GM12878 (cell line): ENCODE measurements around the gene DPPA2. TPM values are rescaled to one million over a fixed set of nuclear protein-coding genes. Genes with fewer than 3 reads are reported as not detected.

ENCODE experiments used
- ATAC-seq: fragments of 200-7000 bp; cut with Tn5 transposase; 3 replicates; pipeline ENCODE4 v1.9.1; 2020; ENCODE audit warnings: mild to moderate bottlenecking, moderate library complexity
- BruUV-seq: library from RNA; stranded (reverse); fragments of 400-500 nt; replicated peaks from 2 replicates; lab custom pipeline; 2021; lab: Mats Ljungman, UMichigan
- CTCF ChIA-PET: fragments of 300-600 bp; sonication (Branson Sonifier 250); formaldehyde crosslinking; extraction: SDS; loops from one replicate; lab custom pipeline; 2021; ENCODE audit warnings: inconsistent platforms; lab: Yijun Ruan, JAX
- POLR2A ChIA-PET: fragments of 350-600 bp; formaldehyde crosslinking; extraction: SDS; loops from one replicate; lab custom pipeline; 2021; ENCODE audit warnings: inconsistent platforms; lab: Charles Lee
- RAD21 ChIA-PET: fragments of 300-600 bp; sonication (Branson Sonifier 250); formaldehyde crosslinking; loops from one replicate; lab custom pipeline; 2023; ENCODE audit warnings: antibody characterized with exemption; ENCODE audit not compliant: unreplicated experiment; lab: Charles Lee
- SMC1A ChIA-PET: fragments of 300-600 bp; sonication (Branson Sonifier 250); formaldehyde crosslinking; loops from one replicate; lab custom pipeline; 2023; ENCODE audit not compliant: unreplicated experiment, uncharacterized antibody; lab: Charles Lee
- DNase-seq: peaks from one replicate; pipeline ENCODE4 v3.0.0-alpha.2; 2011; ENCODE audit warnings: low read depth, low spot score
- FAIRE-seq: peaks from 3 replicates; lab custom pipeline; 2011; peaks lifted over from hg19 to GRCh38; lab: Jason Lieb, UNC
- H2AFZ ChIP-seq: 2 replicates; pipeline ENCODE4 v1.6.0; 2011; ENCODE audit warnings: low read depth, low read length, control low read depth; ENCODE audit not compliant: control insufficient read depth
- H3K27ac ChIP-seq: 2 replicates; pipeline ENCODE4 v1.5.1; 2011; ENCODE audit warnings: control low read depth; ENCODE audit not compliant: control insufficient read depth, insufficient read depth
- H3K27me3 ChIP-seq, 2 experiments: replicated peaks in 1 of 2; 2 replicates each; pipeline versions ENCODE4 v1.6.0 to v1.6.1; 2011; ENCODE audit warnings: low read length in 1 of 2; ENCODE audit not compliant: control insufficient read depth in 2 of 2, insufficient read depth in 2 of 2
- H3K36me3 ChIP-seq, 2 experiments: 2 replicates each; pipeline ENCODE4 v1.5.1; 2011; ENCODE audit warnings: low read length in 1 of 2; ENCODE audit not compliant: control insufficient read depth in 2 of 2, insufficient read depth in 2 of 2
- H3K4me1 ChIP-seq: 2 replicates; pipeline ENCODE4 v1.6.1; 2011; ENCODE audit warnings: mild to moderate bottlenecking, low read length, moderate library complexity, mixed read lengths; ENCODE audit not compliant: control insufficient read depth, insufficient read depth
- H3K4me2 ChIP-seq: 2 replicates; pipeline ENCODE4 v1.6.0; 2011; ENCODE audit warnings: control low read depth; ENCODE audit not compliant: control insufficient read depth, insufficient read depth
- H3K4me3 ChIP-seq: fragments of 200-600 bp; sonication (generic); 2 replicates; pipeline ENCODE4 v1.5.1; 2016
- H3K79me2 ChIP-seq: 2 replicates; pipeline ENCODE4 v1.6.0; 2011; ENCODE audit warnings: low read length; ENCODE audit not compliant: control insufficient read depth, insufficient read depth
- H3K9ac ChIP-seq: 2 replicates; pipeline ENCODE4 v1.8.0; 2011; ENCODE audit warnings: low read length, control low read depth, mixed read lengths; ENCODE audit not compliant: control insufficient read depth, insufficient read depth
- H3K9me3 ChIP-seq: replicated peaks from 3 replicates; pipeline ENCODE4 v1.5.1; 2011; ENCODE audit warnings: mild to moderate bottlenecking, low read length; ENCODE audit not compliant: control insufficient read depth, insufficient read depth
- H4K20me1 ChIP-seq: 2 replicates; pipeline ENCODE4 v1.6.0; 2011; ENCODE audit not compliant: control insufficient read depth, insufficient read depth
- ATF3 ChIP-seq: IDR thresholded peaks from 2 replicates; pipeline ENCODE4 v1.6.1; 2011; ENCODE audit warnings: low read depth, mild to moderate bottlenecking, low read length, moderate library complexity, borderline replicate concordance; ENCODE audit errors: extremely low read depth
- CHD4 ChIP-seq: fragments of 200-600 bp; sonication (generic); IDR thresholded peaks from 2 replicates; pipeline ENCODE4 v1.6.1; 2016; ENCODE audit warnings: mild to moderate bottlenecking
- DPF2 ChIP-seq: fragments of 450-650 bp; IDR thresholded peaks from 2 replicates; pipeline ENCODE4 v1.6.1; 2017; ENCODE audit warnings: mild to moderate bottlenecking
- E2F4 ChIP-seq: IDR thresholded peaks from 2 replicates; pipeline ENCODE4 v1.6.1; 2012; ENCODE audit warnings: low read depth, low read length, improper control_type of control experiment
- FOS ChIP-seq: IDR thresholded peaks from 3 replicates; pipeline ENCODE4 v1.6.1; 2011; ENCODE audit warnings: borderline replicate concordance; ENCODE audit not compliant: insufficient read length; ENCODE audit errors: extremely low read depth
- HDAC2 ChIP-seq: fragments of 200-600 bp; sonication (generic); IDR thresholded peaks from 2 replicates; pipeline ENCODE4 v1.6.1; 2017
- IKZF2 ChIP-seq, 2 experiments: fragments of 450-650 bp; IDR thresholded peaks; 2 replicates each; pipeline ENCODE4 v1.6.1; 2017; ENCODE audit warnings: mild to moderate bottlenecking in 2 of 2, moderate library complexity in 2 of 2
- MEF2A ChIP-seq: IDR thresholded peaks from 2 replicates; pipeline ENCODE4 v1.6.1; 2011; ENCODE audit warnings: low read depth, mild to moderate bottlenecking, low read length, moderate library complexity; ENCODE audit not compliant: insufficient read depth
- MEF2B ChIP-seq: fragments of 450-650 bp; IDR thresholded peaks from 2 replicates; pipeline ENCODE4 v1.6.1; 2018; ENCODE audit warnings: mild to moderate bottlenecking, moderate library complexity; ENCODE audit not compliant: partially characterized antibody, poor library complexity, severe bottlenecking
- MYB ChIP-seq: fragments of 150-350 bp; IDR thresholded peaks from 2 replicates; pipeline ENCODE4 v1.6.1; 2014; ENCODE audit warnings: mild to moderate bottlenecking, low read depth, low read length, borderline replicate concordance
- MYC ChIP-seq: IDR thresholded peaks from 2 replicates; pipeline ENCODE4 v1.6.1; 2011; ENCODE audit warnings: mild to moderate bottlenecking, low read length, moderate library complexity, inconsistent platforms; ENCODE audit not compliant: insufficient read depth, insufficient replicate concordance, insufficient read length, severe bottlenecking
- NR2F1 ChIP-seq: fragments of 450-650 bp; conservative IDR thresholded peaks from 2 replicates; pipeline ENCODE4 v1.6.1; 2017; ENCODE audit warnings: mild to moderate bottlenecking
- POLR2AphosphoS2 ChIP-seq: IDR thresholded peaks from 2 replicates; pipeline ENCODE4 v1.6.1; 2011; ENCODE audit warnings: low read depth, mild to moderate bottlenecking, low read length, improper control_type of control experiment, moderate library complexity
- RB1 ChIP-seq: fragments of 450-650 bp; formaldehyde crosslinking; IDR thresholded peaks from 2 replicates; pipeline ENCODE4 v1.6.1; 2017; ENCODE audit warnings: mild to moderate bottlenecking, borderline replicate concordance
- RBBP5 ChIP-seq: fragments of 200-600 bp; sonication (generic); conservative IDR thresholded peaks from 2 replicates; pipeline ENCODE4 v1.6.1; 2016
- RCOR1 ChIP-seq: conservative IDR thresholded peaks from 2 replicates; pipeline ENCODE4 v1.6.1; 2012; ENCODE audit warnings: low read depth, low read length, improper control_type of control experiment
- SMAD1 ChIP-seq: fragments of 450-650 bp; IDR thresholded peaks from 2 replicates; pipeline ENCODE4 v1.6.1; 2018; ENCODE audit warnings: mild to moderate bottlenecking, low read depth; ENCODE audit not compliant: partially characterized antibody
- STAT1 ChIP-seq: fragments of 450-650 bp; conservative IDR thresholded peaks from 2 replicates; pipeline ENCODE4 v1.6.1; 2014; ENCODE audit warnings: antibody characterized with exemption, mild to moderate bottlenecking
- SUZ12 ChIP-seq: fragments of 200-600 bp; sonication (generic); IDR thresholded peaks from one replicate; pipeline ENCODE4 v1.6.1; 2018; ENCODE audit warnings: antibody characterized with exemption, mild to moderate bottlenecking; ENCODE audit not compliant: unreplicated experiment
- USF2 ChIP-seq: IDR thresholded peaks from 2 replicates; pipeline ENCODE4 v1.6.1; 2011; ENCODE audit warnings: low read depth, low read length, improper control_type of control experiment, borderline replicate concordance
- ZZZ3 ChIP-seq: IDR thresholded peaks from 2 replicates; pipeline ENCODE4 v1.6.1; 2011; ENCODE audit warnings: low read depth; ENCODE audit not compliant: control insufficient read depth, insufficient read length
- WGBS: methylation state at CpG from one replicate; pipeline ENCODE4 v1.1.6; 2016; ENCODE audit warnings: low lambda C conversion rate; ENCODE audit not compliant: insufficient replicate concordance, insufficient coverage; ENCODE audit errors: missing lambda C conversion rate; 5-methylcytosine and 5-hydroxymethylcytosine counted together
- in situ Hi-C: fragments of 300-500 bp; cut with MboI; formaldehyde crosslinking; loops from 9 replicates; pipeline ENCODE4 v1.14.3; 2018; ENCODE audit warnings: mixed read lengths
- intact Hi-C: fragments of 100-400 bp; cut with micrococcal nuclease; formaldehyde crosslinking; loops from one replicate; pipeline ENCODE4 v1.14.2; 2022; ENCODE audit not compliant: unreplicated experiment
- polyA plus RNA-seq, 11 experiments: library from polyadenylated mRNA; depleted of rRNA in 4 of 11; unstranded in 6 of 11; stranded (reverse) in 5 of 11; fragments of >200 nt; fragmentation: Nextera tagmentation in 4 of 11; fragmentation: Illumina TruSeq in 1 of 11; extraction: Ambion mirVana in 4 of 11; extraction: Trizol in 1 of 11; gene quantifications; 1 replicate in 1 of 11; 2 replicates in 10 of 11; pipeline versions ENCODE4 v1.2.1 to v1.2.3, GENCODE V29; 2011 to 2016; ENCODE audit warnings: inconsistent platforms in 2 of 11, missing spikeins in 2 of 11, low read depth in 1 of 11
- total RNA-seq, 4 experiments: library from RNA; depleted of rRNA in 3 of 4; stranded (reverse); fragments of >200 nt in 3 of 4; fragmentation: Illumina TruSeq in 1 of 4; extraction: Trizol in 1 of 4; gene quantifications; 2 replicates each; pipeline versions ENCODE4 v1.2.1 to v1.2.3, GENCODE V29; 2013 to 2021

Gene DPPA2
- total and polyA plus RNA-seq, 10 of the 15 experiments (the other 5 are each of a cell fraction or from before 2014, with no cell fraction given) = not detected

- in situ Hi-C loops = no loop called here
- POLR2A ChIA-PET = no interaction called here
- no peak for FAIRE-seq
These were observed 30.5 kb upstream of the DPPA2 start for GRCh38 chr3:109346770-109347295.

GRCh38 chr3:109346099-109346498 is 29.8 kb upstream of the DPPA2 start:
- no peaks in the 10 kb centered on the region for H3K36me3 ChIP-seq
- ChIA-PET CTCF (no interaction called here), SMC1A (interaction anchor here (0.7 kb wide), 1 partner anchor 108 kb away, joined by 3 read pairs; no protein-coding TSS in a partner anchor), RAD21 (interaction anchor here (1.5 kb wide), 1 partner anchor 322 kb away, joined by 3 read pairs; no protein-coding TSS in a partner anchor), POLR2A (interaction anchor here (0.6 kb wide), 1 partner anchor 54 kb away, joined by 4 read pairs; no protein-coding TSS in a partner anchor)
- intact Hi-C loops (no loop called here), in situ Hi-C loops (no loop called here)
- 3% methylated on average over 4 of the region's 4 CpGs for WGBS
- H3K4me3 ChIP-seq = no peak overlapping the region
- FAIRE-seq (no peak), DNase-seq (no peak), ATAC-seq (no peak)
- H3K79me2 ChIP-seq = no peaks in the 10 kb centered on the region
- no peaks in the 10 kb centered on the region for H3K27me3 ChIP-seq
- H4K20me1 ChIP-seq = no peaks in the 10 kb centered on the region
- H3K9me3 ChIP-seq = no peaks in the 10 kb centered on the region
- no TSS peak for BruUV-seq
- H3K27ac ChIP-seq = no peak overlapping the region
- H3K9ac ChIP-seq = no peak overlapping the region
- H3K4me1 ChIP-seq = no peaks in the 10 kb centered on the region
- H3K4me2 ChIP-seq = no peak overlapping the region
- no peak overlapping the region for H2AFZ ChIP-seq
- TF ChIP-seq RBBP5 = no peak
- no peak for TF ChIP-seq E2F4
- no peak for TF ChIP-seq NR2F1
- TF ChIP-seq POLR2AphosphoS2 = no peak
- no peak for TF ChIP-seq SUZ12
- TF ChIP-seq FOS = no peak
- no peak for TF ChIP-seq ATF3
- TF ChIP-seq MYC = no peak
- TF ChIP-seq MEF2A = no peak
- no peak for TF ChIP-seq ZZZ3

More at GRCh38 chr3:109346770-109347295, 30.5 kb upstream of the DPPA2 start:
- 34% methylated on average over 3 of the region's 3 CpGs for WGBS
- no peak overlapping the region for H3K4me2 ChIP-seq
- no peaks in the 10 kb centered on the region for H3K9me3 ChIP-seq
- H3K79me2 ChIP-seq = no peaks in the 10 kb centered on the region
- H2AFZ ChIP-seq = no peak overlapping the region
- no peaks in the 10 kb centered on the region for H3K27me3 ChIP-seq
- intact Hi-C loops = no loop called here
- CTCF ChIA-PET = no interaction called here
- H3K9ac ChIP-seq = no peak overlapping the region
- ATAC-seq = no peak
- RAD21 ChIA-PET = no interaction called here
- SMC1A ChIA-PET = no interaction called here
- no peak for DNase-seq
- no peak overlapping the region for H3K27ac ChIP-seq
- H3K36me3 ChIP-seq = no peaks in the 10 kb centered on the region
- no peaks in the 10 kb centered on the region for H3K4me1 ChIP-seq
- H3K4me3 ChIP-seq = no peak overlapping the region
- TF ChIP-seq MYB = no peak
- TF ChIP-seq RB1 = no peak
- no peak for TF ChIP-seq MEF2B
- no peak for TF ChIP-seq STAT1
- TF ChIP-seq DPF2 = no peak
- TF ChIP-seq HDAC2 = no peak
- TF ChIP-seq IKZF2 (IDR thresholded peaks at IDR 0.05) = no peak
- no peak for TF ChIP-seq RCOR1
- no peak for TF ChIP-seq USF2
- no peak for TF ChIP-seq CHD4
- TF ChIP-seq SMAD1 = no peak
- H4K20me1 ChIP-seq = no peaks in the 10 kb centered on the region
- no TSS peak for BruUV-seq
